HEK293T (cell line): ENCODE results near the gene TMTC1.

Experiments used
- ELF4 ChIP-seq: fragments of 450-650 bp; IDR thresholded peaks from 2 replicates; pipeline ENCODE4 v1.6.1; 2017; ENCODE audit warnings: antibody characterized with exemption
- FOXA1 ChIP-seq: fragments of 450-650 bp; IDR thresholded peaks from 2 replicates; pipeline ENCODE4 v1.6.1; 2016; ENCODE audit warnings: mild to moderate bottlenecking
- FOXM1 ChIP-seq: fragments of 450-650 bp; IDR thresholded peaks from 2 replicates; pipeline ENCODE4 v1.6.1; 2017; ENCODE audit warnings: mild to moderate bottlenecking, borderline replicate concordance
- L3MBTL2 ChIP-seq: fragments of 450-650 bp; conservative IDR thresholded peaks from 2 replicates; pipeline ENCODE4 v1.6.1; 2016; ENCODE audit warnings: mild to moderate bottlenecking
- TARDBP ChIP-seq: fragments of 450-650 bp; IDR thresholded peaks from 2 replicates; pipeline ENCODE4 v1.6.1; 2016
- TF ChIP-seq, protein P1 (sequence below): fragments of 450-650 bp; IDR thresholded peaks from 2 replicates; pipeline ENCODE4 v1.6.1; 2016

DNA sequence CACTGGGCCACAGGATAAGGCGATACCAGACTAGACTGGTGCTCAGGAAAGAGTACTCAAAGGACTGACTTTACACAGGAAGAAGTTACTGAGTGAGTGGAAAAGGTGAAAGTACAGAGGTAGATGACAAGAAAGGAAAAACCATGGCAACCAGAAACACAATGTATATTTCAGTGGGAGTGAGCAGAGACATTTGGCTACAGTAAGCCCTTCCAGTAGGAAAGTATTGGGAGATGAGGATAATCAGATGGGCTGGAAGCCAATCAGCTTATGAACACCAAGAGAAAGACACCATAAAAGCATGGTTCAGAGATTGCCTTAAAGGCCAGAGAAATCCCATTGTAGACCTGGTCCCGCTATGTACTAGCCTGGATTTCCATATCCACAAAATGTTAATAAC, 51.6 kb downstream of the TMTC1 start:
- TF ChIP-seq FOXM1 (no peak), TARDBP (no peak), ELF4 (no peak), FOXA1 (no peak), L3MBTL2 (no peak)
- TF ChIP-seq, protein P1, sequence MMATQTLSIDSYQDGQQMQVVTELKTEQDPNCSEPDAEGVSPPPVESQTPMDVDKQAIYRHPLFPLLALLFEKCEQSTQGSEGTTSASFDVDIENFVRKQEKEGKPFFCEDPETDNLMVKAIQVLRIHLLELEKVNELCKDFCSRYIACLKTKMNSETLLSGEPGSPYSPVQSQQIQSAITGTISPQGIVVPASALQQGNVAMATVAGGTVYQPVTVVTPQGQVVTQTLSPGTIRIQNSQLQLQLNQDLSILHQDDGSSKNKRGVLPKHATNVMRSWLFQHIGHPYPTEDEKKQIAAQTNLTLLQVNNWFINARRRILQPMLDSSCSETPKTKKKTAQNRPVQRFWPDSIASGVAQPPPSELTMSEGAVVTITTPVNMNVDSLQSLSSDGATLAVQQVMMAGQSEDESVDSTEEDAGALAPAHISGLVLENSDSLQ: no peak
